ENCODE data around the gene OR10J5. TPM values are rescaled to one million over a fixed set of nuclear protein-coding genes. Genes with fewer than 3 reads are reported as not detected.
"Not testable (repeated sequence)": the region's sequence is repeated elsewhere in the genome, so short reads cannot be mapped to it uniquely, and the experiment has no call there.

The OR10J5 gene
- total RNA-seq, 2 experiments from 2014 or later = not detected

DNA sequence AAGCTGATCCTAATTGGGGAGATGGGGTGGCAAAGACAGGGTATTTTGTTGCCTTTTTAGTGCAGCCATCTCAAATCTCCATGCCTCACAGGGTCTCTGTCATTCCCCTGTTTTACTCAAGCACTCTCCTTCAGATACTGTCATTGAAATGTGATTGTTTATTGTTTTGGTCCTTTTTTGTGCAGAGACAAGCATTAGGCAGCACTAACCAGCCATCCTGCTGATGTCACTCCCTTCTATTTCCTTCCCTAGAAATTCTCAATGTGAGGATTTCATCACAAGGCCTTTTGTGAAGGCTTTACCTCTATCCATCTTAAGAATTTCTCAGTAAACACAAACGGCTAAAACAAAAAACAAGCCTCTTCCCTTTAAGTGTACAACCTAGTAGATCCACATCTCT is 34.7 kb downstream of the OR10J5 start:
- Histone ChIP-seq H3K27ac (ENCODE audit: low read depth, low read length, poor library complexity, severe bottlenecking) (no peak overlapping the region), H3K4me3 (ENCODE audit: low read depth, low read length, poor library complexity, severe bottlenecking) (no peak overlapping the region), H4K20me1 (ENCODE audit: insufficient read depth, low read length) (no peaks in the 10 kb centered on the region), H3K36me3 (ENCODE audit: insufficient read depth, low read length) (no peaks in the 10 kb centered on the region), H3K9me2 (ENCODE audit: insufficient read depth, low read length) (no peaks in the 10 kb centered on the region), H3K4me2 (ENCODE audit: low read length) (no peak overlapping the region), H3K9me3 (ENCODE audit: low read length) (no peaks in the 10 kb centered on the region), H2AFZ (ENCODE audit: low read length) (no peak overlapping the region), H3K4me1 (ENCODE audit: insufficient read depth, low read length, poor library complexity, severe bottlenecking) (no peaks in the 10 kb centered on the region), H3K79me2 (ENCODE audit: insufficient read depth, low read depth, low read length) (no peaks in the 10 kb centered on the region)
- BruUV-seq (replicated peaks) = no TSS peak
- TF ChIP-seq, protein P1, sequence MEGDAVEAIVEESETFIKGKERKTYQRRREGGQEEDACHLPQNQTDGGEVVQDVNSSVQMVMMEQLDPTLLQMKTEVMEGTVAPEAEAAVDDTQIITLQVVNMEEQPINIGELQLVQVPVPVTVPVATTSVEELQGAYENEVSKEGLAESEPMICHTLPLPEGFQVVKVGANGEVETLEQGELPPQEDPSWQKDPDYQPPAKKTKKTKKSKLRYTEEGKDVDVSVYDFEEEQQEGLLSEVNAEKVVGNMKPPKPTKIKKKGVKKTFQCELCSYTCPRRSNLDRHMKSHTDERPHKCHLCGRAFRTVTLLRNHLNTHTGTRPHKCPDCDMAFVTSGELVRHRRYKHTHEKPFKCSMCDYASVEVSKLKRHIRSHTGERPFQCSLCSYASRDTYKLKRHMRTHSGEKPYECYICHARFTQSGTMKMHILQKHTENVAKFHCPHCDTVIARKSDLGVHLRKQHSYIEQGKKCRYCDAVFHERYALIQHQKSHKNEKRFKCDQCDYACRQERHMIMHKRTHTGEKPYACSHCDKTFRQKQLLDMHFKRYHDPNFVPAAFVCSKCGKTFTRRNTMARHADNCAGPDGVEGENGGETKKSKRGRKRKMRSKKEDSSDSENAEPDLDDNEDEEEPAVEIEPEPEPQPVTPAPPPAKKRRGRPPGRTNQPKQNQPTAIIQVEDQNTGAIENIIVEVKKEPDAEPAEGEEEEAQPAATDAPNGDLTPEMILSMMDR (conservative IDR thresholded peaks at IDR 0.05; ENCODE audit: low read length) = no peak
- TF ChIP-seq EZH2phosphoT487 (IDR thresholded peaks at IDR 0.05; ENCODE audit: borderline replicate concordance, low read depth, low read length) = no peak
- intact Hi-C loops (cut with micrococcal nuclease; ENCODE audit: unreplicated experiment) = no loop called here
- no peak for DNase-seq (ENCODE audit: low spot score)
- CTCF ChIA-PET (ENCODE audit: unreplicated experiment) = no interaction called here
- POLR2A ChIA-PET = no interaction called here

DNA sequence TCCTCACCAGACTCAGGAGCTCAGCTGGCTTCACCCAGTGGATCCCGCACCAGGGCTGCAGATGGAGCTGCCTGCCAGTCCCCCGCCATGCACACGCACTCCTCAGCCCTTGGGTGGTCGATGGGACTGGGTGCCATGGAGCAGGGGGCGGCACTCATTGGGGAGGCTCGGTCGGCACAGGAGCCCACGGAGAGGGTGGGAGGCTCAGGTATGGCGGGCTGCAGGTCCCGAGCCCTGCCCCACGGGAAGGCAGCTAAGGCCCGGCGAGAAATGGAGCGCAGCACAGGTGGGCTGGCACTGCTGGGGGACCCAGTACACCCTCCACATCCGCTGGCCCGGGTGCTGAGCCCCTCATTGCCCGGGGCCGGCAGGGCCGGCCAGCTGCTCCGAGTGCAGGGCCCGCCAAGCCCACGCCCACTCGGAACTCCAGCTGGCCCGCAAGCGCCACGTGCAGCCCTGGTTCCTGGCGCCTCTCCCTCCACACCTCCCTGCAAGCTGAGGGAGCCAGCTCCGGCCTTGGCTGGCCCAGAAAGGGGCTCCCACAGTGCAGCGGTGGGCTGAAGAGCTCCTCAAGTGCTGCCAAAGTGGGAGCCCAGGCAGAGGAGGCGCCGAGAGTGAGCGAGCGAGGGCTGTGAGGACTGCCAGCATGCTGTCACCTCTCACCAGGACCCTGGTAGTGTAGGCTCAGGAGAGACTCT is 41.1 kb downstream of the OR10J5 start:
- POLR2A ChIA-PET; BruUV-seq (replicated peaks); CTCF ChIA-PET (ENCODE audit: unreplicated experiment): not testable (repeated sequence)

DNA sequence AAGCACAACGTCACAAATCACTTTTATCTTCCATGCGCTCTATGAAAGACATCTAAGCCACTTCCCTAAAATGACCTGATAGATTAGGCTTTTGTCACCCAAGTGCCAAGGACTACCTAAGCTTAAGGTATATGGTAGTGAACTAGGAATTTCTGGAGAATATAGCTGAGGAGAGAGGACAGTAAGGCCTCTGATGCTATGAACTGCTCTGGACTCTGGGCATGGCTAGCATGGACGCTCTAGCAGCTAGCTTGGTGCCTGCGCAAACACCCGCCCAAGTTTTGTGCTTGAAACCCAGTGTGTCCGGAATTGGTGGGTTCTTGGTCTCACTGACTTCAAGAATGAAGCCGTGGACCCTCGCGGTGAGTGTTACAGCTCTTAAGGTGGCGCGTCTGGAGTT is 42.5 kb downstream of the OR10J5 start:
- Histone ChIP-seq H2AFZ (ENCODE audit: low read length) (no peak overlapping the region), H4K20me1 (ENCODE audit: insufficient read depth, low read length) (no peaks in the 10 kb centered on the region), H3K4me3 (ENCODE audit: low read depth, low read length, poor library complexity, severe bottlenecking) (no peak overlapping the region), H3K27ac (ENCODE audit: low read depth, low read length, poor library complexity, severe bottlenecking) (no peak overlapping the region), H3K4me1 (ENCODE audit: insufficient read depth, low read length, poor library complexity, severe bottlenecking) (no peaks in the 10 kb centered on the region), H3K9me2 (ENCODE audit: insufficient read depth, low read length) (no peaks in the 10 kb centered on the region), H3K79me2 (ENCODE audit: insufficient read depth, low read depth, low read length) (no peaks in the 10 kb centered on the region), H3K36me3 (ENCODE audit: insufficient read depth, low read length) (no peaks in the 10 kb centered on the region), H3K4me2 (ENCODE audit: low read length) (no peak overlapping the region), H3K9me3 (ENCODE audit: low read length) (no peaks in the 10 kb centered on the region)
- no peak for DNase-seq (ENCODE audit: low spot score)
- no TSS peak for BruUV-seq (replicated peaks)
- ChIA-PET CTCF (ENCODE audit: unreplicated experiment) (no interaction called here), POLR2A (no interaction called here)
- TF ChIP-seq EZH2phosphoT487 (IDR thresholded peaks at IDR 0.05; ENCODE audit: borderline replicate concordance, low read depth, low read length) = no peak
- TF ChIP-seq, protein P1 (conservative IDR thresholded peaks at IDR 0.05; ENCODE audit: low read length) = no peak
- intact Hi-C loops (cut with micrococcal nuclease; ENCODE audit: unreplicated experiment) = no loop called here

More for the DNA sequence above, 41.1 kb downstream of the OR10J5 start:
- DNase-seq (ENCODE audit: low spot score); H3K4me1 ChIP-seq (ENCODE audit: insufficient read depth, low read length, poor library complexity, severe bottlenecking); H3K9me3 ChIP-seq (ENCODE audit: low read length); H3K4me3 ChIP-seq (ENCODE audit: low read depth, low read length, poor library complexity, severe bottlenecking); H4K20me1 ChIP-seq (ENCODE audit: insufficient read depth, low read length); intact Hi-C loops (cut with micrococcal nuclease; ENCODE audit: unreplicated experiment); H2AFZ ChIP-seq (ENCODE audit: low read length); H3K4me2 ChIP-seq (ENCODE audit: low read length); H3K79me2 ChIP-seq (ENCODE audit: insufficient read depth, low read depth, low read length); H3K9me2 ChIP-seq (ENCODE audit: insufficient read depth, low read length); H3K27ac ChIP-seq (ENCODE audit: low read depth, low read length, poor library complexity, severe bottlenecking); H3K36me3 ChIP-seq (ENCODE audit: insufficient read depth, low read length): not testable (repeated sequence)

Measured in OCI-LY7 (cell line).